B cell (primary cell): Measurements from ENCODE around the gene OSM. TPM values are rescaled to one million over a fixed set of nuclear protein-coding genes. Genes with fewer than 3 reads are reported as not detected.

ENCODE experiments used
- ATAC-seq: fragments of 200-7000 bp; cut with Tn5 transposase; one replicate; pipeline ENCODE4 v1.10.0; 2021; ENCODE audit warnings: low read depth, mild to moderate bottlenecking, moderate number of reproducible peaks, moderate library complexity
- CTCF ChIA-PET: fragments of 350-600 bp; sonication (Branson Sonifier 250); formaldehyde crosslinking; loops from one replicate; lab custom pipeline; 2021; ENCODE audit warnings: antibody characterized with exemption, inconsistent platforms; lab: Charles Lee
- POLR2A ChIA-PET: fragments of 350-600 bp; sonication (Branson Sonifier 250); formaldehyde crosslinking; loops from one replicate; lab custom pipeline; 2021; ENCODE audit warnings: antibody characterized with exemption; lab: Charles Lee
- DNase-seq: peaks from one replicate; pipeline ENCODE4 v3.0.0; 2013
- H2AFZ ChIP-seq: 2 replicates; pipeline ENCODE4 v1.6.1; 2012; ENCODE audit warnings: mild to moderate bottlenecking, low read depth, low read length; ENCODE audit not compliant: insufficient read depth, poor library complexity, severe bottlenecking
- H3K27ac ChIP-seq, 2 donors: 1 replicate in 1 of 2; 2 replicates in 1 of 2; pipeline ENCODE4 v1.5.1; 2012 to 2013; ENCODE audit warnings: low read length in 2 of 2, mild to moderate bottlenecking in 2 of 2, moderate library complexity in 1 of 2
- H3K27me3 ChIP-seq, 4 experiments: fragments of 200-600 bp in 1 of 4; sonication (generic) in 1 of 4; replicated peaks in 1 of 4; 1 replicate in 2 of 4; 2 replicates in 2 of 4; pipeline versions ENCODE4 v1.6.1 to v1.7.0; 2013 to 2016; ENCODE audit warnings: low read length in 3 of 4, mild to moderate bottlenecking in 2 of 4, mixed read lengths in 1 of 4, moderate library complexity in 1 of 4; ENCODE audit not compliant: insufficient read depth in 4 of 4, control insufficient read depth in 3 of 4; ENCODE audit errors: control extremely low read depth in 1 of 4
- H3K36me3 ChIP-seq, 2 experiments: replicated peaks in 1 of 2; 1 replicate in 1 of 2; 2 replicates in 1 of 2; pipeline versions ENCODE4 v1.6.1 to v1.7.1; 2013; ENCODE audit warnings: low read length in 1 of 2; ENCODE audit not compliant: insufficient read depth in 2 of 2, control insufficient read depth in 1 of 2; ENCODE audit errors: control extremely low read depth in 1 of 2, extremely low read depth in 1 of 2
- H3K4me1 ChIP-seq, 2 donors: fragments of 200-600 bp in 1 of 2; sonication (generic) in 1 of 2; 1 replicate in 1 of 2; 2 replicates in 1 of 2; pipeline versions ENCODE4 v1.5.1 to v1.6.1; 2013 to 2017; ENCODE audit warnings: low read length in 2 of 2; ENCODE audit not compliant: control insufficient read depth in 2 of 2, insufficient read depth in 2 of 2
- H3K4me2 ChIP-seq: replicated peaks from 2 replicates; pipeline ENCODE3; 2012; ENCODE audit warnings: mild to moderate bottlenecking, low read depth, low read length; ENCODE audit not compliant: poor library complexity, severe bottlenecking
- H3K4me3 ChIP-seq, 5 experiments: fragments of 200-600 bp in 1 of 5; sonication (generic) in 1 of 5; 1 replicate in 3 of 5; 2 replicates in 2 of 5; pipeline versions ENCODE4 v1.5.1 to v1.7.0; 2011 to 2016; ENCODE audit warnings: low read length in 4 of 5, mild to moderate bottlenecking in 4 of 5, low read depth in 2 of 5, control low read depth in 1 of 5, moderate library complexity in 1 of 5; ENCODE audit not compliant: insufficient read depth in 1 of 5; ENCODE audit errors: control extremely low read depth in 1 of 5, extremely low read depth in 1 of 5
- H3K79me2 ChIP-seq: fragments of 200-600 bp; sonication (generic); one replicate; pipeline ENCODE4 v1.6.0; 2016; ENCODE audit warnings: low read length; ENCODE audit not compliant: control insufficient read depth, insufficient read depth
- H3K9ac ChIP-seq: fragments of 200-600 bp; sonication (generic); 2 replicates; pipeline ENCODE4 v1.6.1; 2017; ENCODE audit warnings: mild to moderate bottlenecking, low read length, moderate library complexity
- H3K9me3 ChIP-seq, 3 donors: one replicate each; pipeline versions ENCODE4 v1.6.1 to v1.7.1; 2013; ENCODE audit warnings: low read length in 2 of 3; ENCODE audit not compliant: control insufficient read depth in 2 of 3, insufficient read depth in 1 of 3; ENCODE audit errors: control extremely low read depth in 1 of 3
- H4K20me1 ChIP-seq: 2 replicates; pipeline ENCODE4 v1.6.0; 2012; ENCODE audit warnings: mild to moderate bottlenecking, low read length; ENCODE audit not compliant: insufficient read depth, control insufficient read depth, poor library complexity, severe bottlenecking
- H3K27ac Mint-ChIP-seq: one replicate; pipeline ENCODE4 v1.8.0; 2021; ENCODE audit warnings: mixed read lengths
- H3K27me3 Mint-ChIP-seq: one replicate; pipeline ENCODE4 v1.8.0; 2021; ENCODE audit warnings: mixed read lengths
- H3K4me1 Mint-ChIP-seq: one replicate; pipeline ENCODE4 v1.8.0; 2021; ENCODE audit warnings: mixed read lengths
- H3K4me3 Mint-ChIP-seq: one replicate; pipeline ENCODE4 v1.8.0; 2021; ENCODE audit warnings: mixed read lengths
- H3K9me3 Mint-ChIP-seq: one replicate; pipeline ENCODE4 v1.8.0; 2022; ENCODE audit warnings: mixed read lengths; ENCODE audit not compliant: insufficient read depth
- EZH2 ChIP-seq: IDR thresholded peaks from 2 replicates; pipeline ENCODE4 v1.6.1; 2012; ENCODE audit warnings: borderline replicate concordance, low read depth, mild to moderate bottlenecking, moderate library complexity, low read length; ENCODE audit not compliant: insufficient read depth, poor library complexity, severe bottlenecking
- WGBS: methylation state at CpG from one replicate; pipeline ENCODE4 v1.1.5; 2013; ENCODE audit warnings: missing lambda C conversion rate; ENCODE audit not compliant: insufficient coverage; 5-methylcytosine and 5-hydroxymethylcytosine counted together
- intact Hi-C: fragments of 100-400 bp; cut with micrococcal nuclease; formaldehyde crosslinking; loops from one replicate; pipeline ENCODE4 v1.10.0; 2022
- polyA plus RNA-seq: library from polyadenylated mRNA; depleted of rRNA; stranded (reverse); fragments of >200 nt; gene quantifications from 2 replicates; pipeline ENCODE4 v1.2.3, GENCODE V29; 2012
- total RNA-seq, 2 donors: library from RNA; stranded (reverse); fragments of 120-200 nt in 1 of 2; gene quantifications; 1 replicate in 1 of 2; 2 replicates in 1 of 2; pipeline versions ENCODE4 v1.2.3 to v1.2.4, GENCODE V29; 2013 to 2022
- TF ChIP-seq, protein P1 (sequence below): fragments of 200-600 bp; IDR thresholded peaks from one replicate; pipeline ENCODE4 v1.8.0; 2022; ENCODE audit warnings: antibody characterized with exemption, mild to moderate bottlenecking

The OSM gene
- total and polyA plus RNA-seq, 2 donors (not counting 1 experiment from before 2014, with no cell fraction given), result 1.8 to 12.5 TPM

DNA sequence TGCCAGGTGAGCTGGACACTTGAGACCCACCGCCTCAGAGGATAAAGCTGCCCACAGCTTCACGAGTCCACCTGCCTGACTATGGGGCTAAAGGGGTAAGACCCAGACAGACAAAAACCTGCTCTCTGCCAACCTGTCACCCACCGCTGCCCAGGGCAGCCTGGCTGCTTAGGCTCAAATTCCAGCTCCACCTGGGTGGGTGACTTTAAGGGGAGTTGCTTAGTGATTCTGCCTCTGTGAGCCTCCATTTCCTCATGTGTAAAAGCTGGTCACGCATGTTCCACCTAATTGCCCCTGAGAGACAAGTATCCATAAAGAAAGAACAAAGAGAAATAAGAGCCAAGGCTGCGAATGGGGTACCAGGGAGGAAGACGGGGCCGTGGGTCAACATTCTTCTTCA lies 26.4 kb upstream of the OSM start:
- no peaks in the 10 kb centered on the region for H3K27me3 ChIP-seq
- no peak overlapping the region for H3K4me2 ChIP-seq
- TF ChIP-seq, protein P1, sequence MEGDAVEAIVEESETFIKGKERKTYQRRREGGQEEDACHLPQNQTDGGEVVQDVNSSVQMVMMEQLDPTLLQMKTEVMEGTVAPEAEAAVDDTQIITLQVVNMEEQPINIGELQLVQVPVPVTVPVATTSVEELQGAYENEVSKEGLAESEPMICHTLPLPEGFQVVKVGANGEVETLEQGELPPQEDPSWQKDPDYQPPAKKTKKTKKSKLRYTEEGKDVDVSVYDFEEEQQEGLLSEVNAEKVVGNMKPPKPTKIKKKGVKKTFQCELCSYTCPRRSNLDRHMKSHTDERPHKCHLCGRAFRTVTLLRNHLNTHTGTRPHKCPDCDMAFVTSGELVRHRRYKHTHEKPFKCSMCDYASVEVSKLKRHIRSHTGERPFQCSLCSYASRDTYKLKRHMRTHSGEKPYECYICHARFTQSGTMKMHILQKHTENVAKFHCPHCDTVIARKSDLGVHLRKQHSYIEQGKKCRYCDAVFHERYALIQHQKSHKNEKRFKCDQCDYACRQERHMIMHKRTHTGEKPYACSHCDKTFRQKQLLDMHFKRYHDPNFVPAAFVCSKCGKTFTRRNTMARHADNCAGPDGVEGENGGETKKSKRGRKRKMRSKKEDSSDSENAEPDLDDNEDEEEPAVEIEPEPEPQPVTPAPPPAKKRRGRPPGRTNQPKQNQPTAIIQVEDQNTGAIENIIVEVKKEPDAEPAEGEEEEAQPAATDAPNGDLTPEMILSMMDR, result no peak
- TF ChIP-seq EZH2, result no peak
- Mint-ChIP-seq H3K4me1 (peaks cover 34% of the 10 kb centered on the region), H3K27me3 (no peaks in the 10 kb centered on the region), H3K4me3 (no peak overlapping the region), H3K9me3 (no peaks in the 10 kb centered on the region), H3K27ac (no peak overlapping the region)
- ChIA-PET POLR2A (interaction anchor here (1.0 to 5.9 kb wide), 2 partner anchors 12 to 95 kb away, joined by 3 to 56 read pairs; no protein-coding TSS in a partner anchor), CTCF (interaction anchor here (0.7 to 13.2 kb wide), 6 partner anchors 16 to 192 kb away, joined by 3 to 510 read pairs (median 86); partner anchors contain the start of genes CCDC157, RNF215, SEC14L2 and SF3A1)
- H3K9ac ChIP-seq, result no peak overlapping the region
- peaks cover 45% of the 10 kb centered on the region for H3K79me2 ChIP-seq
- intact Hi-C loops, result no loop called here
- no peaks in the 10 kb centered on the region for H3K9me3 ChIP-seq
- DNase-seq, result no peak
- ATAC-seq, result no peak
- H2AFZ ChIP-seq, result no peak overlapping the region
- peaks cover 20% of the 10 kb centered on the region for H4K20me1 ChIP-seq
- H3K4me1 ChIP-seq, result peaks cover 20 to 36% of the 10 kb centered on the region in 2 donors
- WGBS, result 92% methylated on average over 6 of the region's 7 CpGs
- peaks cover 0 to 60% of the 10 kb centered on the region in 2 experiments for H3K36me3 ChIP-seq
- H3K4me3 ChIP-seq, result no peak overlapping the region
- H3K27ac ChIP-seq, result no peak overlapping the region
